Activated CD8-positive, alpha-beta T cell treated with anti-CD3 and anti-CD28 coated beads, Interleukin-2, amount 10 ng/mL, durations not matched to agents 7 days and 5 days (primary cell): ENCODE measurements around the gene CDC42SE1. TPM values are rescaled to one million over a fixed set of nuclear protein-coding genes. Genes with fewer than 3 reads are reported as not detected.
A peak's percentile ranks its signal among the peaks of the same experiment; 100 is the strongest.

Experiments
- ATAC-seq: fragments of 150-1000 bp; cut with Tn5 transposase; one replicate; pipeline ENCODE4 v1.10.0; 2021; ENCODE audit warnings: moderate library complexity
- CTCF ChIA-PET: fragments of 350-600 bp; sonication (Branson Sonifier 250); formaldehyde crosslinking; loops from one replicate; lab custom pipeline; 2021; ENCODE audit warnings: antibody characterized with exemption; lab: Charles Lee
- POLR2A ChIA-PET: fragments of 350-600 bp; sonication (Branson Sonifier 250); formaldehyde crosslinking; loops from one replicate; lab custom pipeline; 2021; ENCODE audit warnings: antibody characterized with exemption; lab: Charles Lee
- DNase-seq: peaks from one replicate; pipeline ENCODE4 v3.0.0-alpha.2; 2020
- H3K27ac Mint-ChIP-seq: one replicate; pipeline ENCODE4 v1.8.0; 2021; ENCODE audit warnings: mild to moderate bottlenecking, mixed read lengths
- H3K27me3 Mint-ChIP-seq: one replicate; pipeline ENCODE4 v1.8.0; 2021; ENCODE audit warnings: low read depth, mixed read lengths
- H3K36me3 Mint-ChIP-seq: one replicate; pipeline ENCODE4 v1.8.0; 2021; ENCODE audit warnings: low read depth, mixed read lengths
- H3K4me1 Mint-ChIP-seq: one replicate; pipeline ENCODE4 v1.8.0; 2021; ENCODE audit warnings: low read depth, mixed read lengths
- H3K4me3 Mint-ChIP-seq: one replicate; pipeline ENCODE4 v1.8.0; 2021; ENCODE audit warnings: mild to moderate bottlenecking, mixed read lengths
- H3K9me3 Mint-ChIP-seq: one replicate; pipeline ENCODE4 v1.8.0; 2022; ENCODE audit warnings: mixed read lengths; ENCODE audit not compliant: insufficient read depth
- total RNA-seq, 2 experiments: library from RNA; stranded (reverse); gene quantifications; one replicate each; pipeline ENCODE4 v1.2.3, GENCODE V29; 2021

CDC42SE1 gene
- total RNA-seq, 2 experiments from 2014 or later: 238 to 245 TPM

DNA sequence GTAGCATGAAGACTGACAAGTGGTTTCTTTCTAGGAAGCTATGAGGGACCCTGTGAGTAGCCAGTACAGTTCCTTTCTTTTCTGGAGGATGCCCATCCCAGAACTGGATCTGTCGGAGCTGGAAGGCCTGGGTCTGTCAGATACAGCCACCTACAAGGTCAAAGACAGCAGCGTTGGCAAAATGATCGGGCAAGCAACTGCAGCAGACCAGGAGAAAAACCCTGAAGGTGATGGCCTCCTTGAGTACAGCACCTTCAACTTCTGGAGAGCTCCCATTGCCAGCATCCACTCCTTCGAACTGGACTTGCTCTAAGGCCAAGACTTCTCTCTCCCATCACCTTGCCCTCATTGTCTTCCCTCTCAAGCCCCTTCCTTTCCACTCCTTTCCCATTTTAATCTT lies 7.8 kb upstream of the CDC42SE1 start:
- ATAC-seq: no peak
- Mint-ChIP-seq H3K27me3 (no peaks in the 10 kb centered on the region), H3K4me3 (no peak overlapping the region), H3K27ac (no peak overlapping the region), H3K4me1 (peaks cover 29% of the 10 kb centered on the region), H3K36me3 (peaks cover 30% of the 10 kb centered on the region), H3K9me3 (no peaks in the 10 kb centered on the region)
- no peak for DNase-seq
- ChIA-PET CTCF (interaction anchor here (1.6 kb wide), 1 partner anchor 9 kb away, joined by 14 read pairs; the partner anchor contains the start of genes CDC42SE1 and MLLT11), POLR2A (interaction anchor here (0.7 to 3.5 kb wide), 4 partner anchors 8 to 489 kb away, joined by 3 to 13 read pairs (median 4); partner anchors contain the start of gene CDC42SE1)

DNA sequence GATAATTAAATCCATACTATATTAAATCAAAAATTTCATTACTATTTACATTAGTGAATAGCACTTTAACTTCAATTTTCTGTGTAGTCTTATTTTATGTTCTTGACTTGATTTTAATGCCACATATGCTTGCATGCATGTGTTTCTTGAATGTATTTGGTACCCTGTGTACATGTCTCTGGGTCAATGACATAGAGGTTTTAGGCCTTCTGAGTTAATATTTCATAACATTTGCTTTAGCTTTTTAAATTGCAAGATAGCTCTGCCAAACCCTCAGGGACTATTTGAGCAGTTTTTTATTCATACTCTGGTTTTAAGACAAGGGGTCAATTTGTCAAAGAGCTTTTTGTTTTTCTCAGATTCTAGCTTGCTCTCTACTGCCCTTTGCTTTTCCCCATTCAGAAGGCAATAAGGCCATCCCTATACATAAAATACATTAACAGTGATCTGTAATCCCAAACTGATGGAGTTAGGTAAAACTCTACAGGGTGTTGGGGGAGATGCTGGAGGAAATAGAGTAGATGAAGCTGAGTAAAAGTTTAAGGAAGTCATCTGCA lies 5.7 kb upstream of the CDC42SE1 start:
- ATAC-seq (no peak), DNase-seq (no peak)
- no peak overlapping the region for H3K27ac Mint-ChIP-seq
- no peaks in the 10 kb centered on the region for H3K27me3 Mint-ChIP-seq
- H3K36me3 Mint-ChIP-seq: peaks cover 26% of the 10 kb centered on the region
- H3K4me3 Mint-ChIP-seq: no peak overlapping the region
- peaks cover 41% of the 10 kb centered on the region for H3K4me1 Mint-ChIP-seq
- ChIA-PET POLR2A (interaction anchor here (0.9 to 3.5 kb wide), 2 partner anchors 8 to 92 kb away, joined by 3 to 13 read pairs; no protein-coding TSS in a partner anchor), CTCF (interaction anchor here (0.7 to 1.5 kb wide), 5 partner anchors 34 to 187 kb away, joined by 3 to 6 read pairs (median 4); partner anchors contain the start of gene TNFAIP8L2)
- H3K9me3 Mint-ChIP-seq: no peaks in the 10 kb centered on the region

DNA sequence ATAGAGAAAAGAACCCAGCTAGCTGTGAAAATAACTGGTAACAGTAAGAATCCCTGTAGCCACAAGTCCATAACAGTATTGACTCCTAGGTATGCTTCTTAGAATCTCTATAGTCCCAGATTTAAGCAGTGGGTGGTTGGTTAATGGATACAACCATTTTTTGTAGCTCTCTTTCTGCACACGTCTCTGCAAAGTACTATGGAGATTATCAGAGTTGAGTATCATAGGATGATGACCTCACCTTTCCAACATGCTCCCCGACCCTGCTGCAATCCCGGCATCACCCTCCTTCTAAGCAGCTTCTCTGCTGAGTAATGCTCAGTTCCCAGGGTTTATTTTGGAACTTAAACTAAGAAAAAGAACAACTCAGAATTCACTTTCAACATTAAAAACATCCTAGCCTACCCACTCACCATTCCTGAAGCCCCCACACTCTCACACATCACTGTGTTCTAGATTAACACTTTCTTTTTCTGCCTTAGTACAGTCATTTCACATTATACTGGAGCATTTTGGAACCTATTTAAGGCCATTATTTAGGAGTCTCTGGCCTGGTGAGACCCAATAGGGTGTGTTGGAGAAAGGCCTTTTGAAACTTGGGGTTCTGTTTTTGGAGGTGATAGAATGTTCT lies 3.4 kb upstream of the CDC42SE1 start:
- Mint-ChIP-seq H3K4me3 (no peak overlapping the region), H3K27me3 (no peaks in the 10 kb centered on the region), H3K27ac (no peak overlapping the region), H3K9me3 (no peaks in the 10 kb centered on the region), H3K36me3 (peaks cover 32% of the 10 kb centered on the region), H3K4me1 (peaks cover 36% of the 10 kb centered on the region)
- ATAC-seq (no peak), DNase-seq (no peak)
- POLR2A ChIA-PET: interaction anchor here (0.6 to 5.8 kb wide), 4 partner anchors 8 to 198 kb away, joined by 3 to 51 read pairs (median 4); partner anchors contain the start of gene GABPB2
- CTCF ChIA-PET: interaction anchor here (1.6 to 6.7 kb wide), 7 partner anchors 9 to 94 kb away, joined by 3 to 77 read pairs (median 8); partner anchors contain the start of genes C1orf56, GABPB2, MINDY1 and TNFAIP8L2

DNA sequence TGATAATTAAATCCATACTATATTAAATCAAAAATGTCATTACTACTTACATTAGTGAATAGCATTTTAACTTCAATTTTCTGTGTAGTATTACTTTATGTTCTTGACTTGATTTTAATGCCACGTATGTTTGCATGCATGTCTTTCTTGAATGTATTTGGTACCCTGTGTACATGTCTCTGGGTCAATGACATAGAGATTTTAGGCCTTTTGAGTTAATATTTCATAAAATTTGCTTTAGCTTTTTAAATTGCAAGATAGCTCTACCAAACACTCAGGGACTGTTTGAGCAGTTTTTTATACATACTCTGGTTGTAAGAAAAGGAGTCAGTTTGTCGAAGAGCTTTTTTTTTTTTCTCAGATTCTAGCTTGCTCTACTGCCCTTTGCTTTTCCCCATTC lies 2.3 kb upstream of the CDC42SE1 start:
- H3K27me3 Mint-ChIP-seq: no peaks in the 10 kb centered on the region
- DNase-seq (no peak), ATAC-seq (no peak)
- ChIA-PET POLR2A (interaction anchor here (1.1 to 5.8 kb wide), 3 partner anchors 9 to 96 kb away, joined by 3 to 51 read pairs (median 3); partner anchors contain the start of gene GABPB2), CTCF (interaction anchor here (0.9 to 6.7 kb wide), 12 partner anchors 8 to 95 kb away, joined by 3 to 77 read pairs (median 7); partner anchors contain the start of genes C1orf56, GABPB2, MINDY1 and TNFAIP8L2)
- H3K4me1 Mint-ChIP-seq: peaks cover 38% of the 10 kb centered on the region
- no peak overlapping the region for H3K27ac Mint-ChIP-seq
- H3K4me3 Mint-ChIP-seq: no peak overlapping the region
- H3K9me3 Mint-ChIP-seq: no peaks in the 10 kb centered on the region
- H3K36me3 Mint-ChIP-seq: peaks cover 37% of the 10 kb centered on the region

DNA sequence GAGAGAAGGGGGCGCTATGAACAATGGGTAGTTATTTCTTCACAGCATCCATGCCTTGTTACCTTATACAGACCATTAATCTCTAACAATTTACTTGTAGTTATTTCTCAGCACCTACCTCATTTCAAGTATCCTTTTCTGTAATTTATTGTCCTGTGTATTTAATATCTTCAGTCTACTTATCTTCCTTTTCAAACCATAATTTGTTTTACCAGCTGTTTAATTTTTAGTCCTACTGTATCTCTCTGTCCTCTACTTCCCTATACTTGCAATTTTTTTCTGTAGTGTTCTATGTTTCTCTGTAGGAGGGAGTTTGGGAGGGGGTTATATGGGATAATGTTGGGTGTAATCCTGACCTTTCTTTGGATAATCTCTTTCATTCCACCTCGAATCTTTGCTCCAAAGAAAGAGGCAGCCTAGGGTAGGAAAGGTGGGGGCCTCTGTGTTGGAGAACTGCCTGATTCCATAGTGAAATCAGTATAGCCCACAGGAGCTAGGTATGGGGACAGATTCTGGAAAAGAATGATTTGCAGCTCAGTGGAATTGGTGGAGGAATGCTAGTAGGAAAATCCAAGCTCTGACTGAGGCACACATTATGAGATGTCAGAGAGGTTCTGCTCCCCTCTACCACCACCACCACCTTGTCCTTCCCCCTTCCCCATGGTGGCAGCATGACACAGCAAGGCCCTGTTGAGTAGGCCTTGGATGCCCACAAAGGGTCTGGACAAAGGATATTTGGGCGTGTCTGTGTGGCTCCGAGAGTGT lies 1.4 kb upstream of the CDC42SE1 start:
- H3K4me1 Mint-ChIP-seq: peaks cover 47% of the 10 kb centered on the region
- peak overlapping the region; percentile 94 for H3K4me3 Mint-ChIP-seq
- POLR2A ChIA-PET: interaction anchor here (4.5 to 5.8 kb wide), 2 partner anchors 10 to 14 kb away, joined by 32 to 51 read pairs; partner anchors contain the start of genes C1orf56 and GABPB2
- peaks cover 46% of the 10 kb centered on the region for H3K36me3 Mint-ChIP-seq
- no peak for DNase-seq
- peak overlapping the region; percentile 96 for H3K27ac Mint-ChIP-seq
- H3K9me3 Mint-ChIP-seq: no peaks in the 10 kb centered on the region
- CTCF ChIA-PET: interaction anchor here (0.8 to 6.7 kb wide), 12 partner anchors 9 to 96 kb away, joined by 3 to 77 read pairs (median 8); partner anchors contain the start of genes C1orf56, GABPB2, MINDY1 and TNFAIP8L2
- ATAC-seq: no peak
- no peaks in the 10 kb centered on the region for H3K27me3 Mint-ChIP-seq

DNA sequence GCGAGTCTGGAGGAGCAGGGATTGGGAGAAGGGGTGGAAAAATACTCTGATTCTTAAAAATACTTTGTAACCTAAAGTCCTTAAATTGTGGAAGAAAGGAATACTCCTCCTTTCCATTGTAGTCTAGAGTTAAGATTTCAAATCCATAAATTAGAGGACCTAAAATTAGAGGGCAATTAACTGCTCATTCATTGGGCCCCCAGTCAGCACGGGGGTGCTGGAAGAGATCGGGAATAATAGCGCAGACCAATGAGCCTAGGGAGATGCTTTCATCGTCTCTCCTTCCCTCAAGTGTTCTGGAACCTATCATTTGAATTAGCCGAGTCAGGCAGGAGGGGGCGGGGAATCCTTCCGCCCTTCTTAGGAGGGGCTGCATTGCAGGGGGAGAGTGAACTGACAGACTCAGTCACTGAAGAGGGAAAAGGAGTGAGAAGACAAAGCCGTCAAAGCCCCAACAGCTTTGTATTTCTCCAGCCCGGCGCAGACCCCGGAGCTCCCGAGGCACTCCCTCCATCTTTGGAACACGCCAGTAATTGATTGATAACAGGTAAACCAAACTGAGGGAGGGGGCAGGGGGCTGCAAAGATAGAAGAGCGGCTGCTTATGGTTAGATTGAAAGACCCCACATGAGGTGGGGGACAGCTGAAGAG lies 710 bp upstream of the CDC42SE1 start, which contains the start of gene MLLT11:
Gene MLLT11, plus strand, starts transcription at position 391 of the 650 bp plus-strand sequence. CDS start 6,828 bp downstream, outside the sequence.
- H3K36me3 Mint-ChIP-seq: peaks cover 50% of the 10 kb centered on the region
- peak within 1 kb of the TSS; percentile 96 for H3K27ac Mint-ChIP-seq
- no peaks in the 10 kb centered on the region for H3K9me3 Mint-ChIP-seq
- H3K4me1 Mint-ChIP-seq: peaks cover 52% of the 10 kb centered on the region
- no peaks in the 10 kb centered on the region for H3K27me3 Mint-ChIP-seq
- peak; percentile 58 for DNase-seq
- peak within 1 kb of the TSS; percentile 94 for H3K4me3 Mint-ChIP-seq
- ChIA-PET CTCF (interaction anchor here (0.8 to 6.7 kb wide), 13 partner anchors 8 to 99 kb away, joined by 3 to 77 read pairs (median 7); partner anchors contain the start of genes C1orf56, GABPB2 and MINDY1), POLR2A (interaction anchor here (0.7 to 5.8 kb wide), 7 partner anchors 8 to 106 kb away, joined by 3 to 51 read pairs (median 4); partner anchors contain the start of genes C1orf56, GABPB2 and TNFAIP8L2)
- ATAC-seq: no peak

DNA sequence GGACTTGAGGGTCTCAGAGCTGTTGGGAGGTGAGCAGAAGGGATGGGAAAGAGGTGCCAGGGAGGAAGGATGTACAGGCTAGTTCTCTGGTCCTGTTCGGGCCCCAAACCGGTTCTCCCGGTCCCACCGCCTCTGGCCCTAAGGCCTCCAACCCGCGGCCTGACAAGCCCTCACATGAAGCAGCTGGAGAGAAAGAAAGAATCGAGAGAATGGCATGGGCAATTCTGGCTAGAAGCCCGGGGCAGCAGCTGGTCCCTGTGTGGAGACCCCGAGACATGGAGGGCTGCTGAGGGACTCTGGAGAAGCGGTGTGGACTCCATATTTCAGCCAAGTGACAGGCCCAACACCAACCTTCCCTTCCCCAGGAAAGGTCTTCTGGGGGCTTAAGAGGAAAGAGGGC lies 730 bp downstream of the CDC42SE1 start:
- peaks cover 59% of the 10 kb centered on the region for H3K36me3 Mint-ChIP-seq
- H3K27ac Mint-ChIP-seq: peak overlapping the region; percentile 96
- peak; percentile 44 for DNase-seq
- H3K27me3 Mint-ChIP-seq: no peaks in the 10 kb centered on the region
- no peak for ATAC-seq
- H3K4me3 Mint-ChIP-seq: peak overlapping the region; percentile 94
- H3K4me1 Mint-ChIP-seq: peaks cover 57% of the 10 kb centered on the region
- CTCF ChIA-PET: interaction anchor here (0.6 to 6.7 kb wide), 11 partner anchors 9 to 101 kb away, joined by 3 to 77 read pairs (median 9); partner anchors contain the start of genes C1orf56, GABPB2, MINDY1 and TNFAIP8L2
- H3K9me3 Mint-ChIP-seq: no peaks in the 10 kb centered on the region
- POLR2A ChIA-PET: interaction anchor here (0.6 to 5.8 kb wide), 11 partner anchors 9 to 223 kb away, joined by 3 to 51 read pairs (median 5); partner anchors contain the start of genes C1orf56, GABPB2, PIP5K1A and TNFAIP8L2

DNA sequence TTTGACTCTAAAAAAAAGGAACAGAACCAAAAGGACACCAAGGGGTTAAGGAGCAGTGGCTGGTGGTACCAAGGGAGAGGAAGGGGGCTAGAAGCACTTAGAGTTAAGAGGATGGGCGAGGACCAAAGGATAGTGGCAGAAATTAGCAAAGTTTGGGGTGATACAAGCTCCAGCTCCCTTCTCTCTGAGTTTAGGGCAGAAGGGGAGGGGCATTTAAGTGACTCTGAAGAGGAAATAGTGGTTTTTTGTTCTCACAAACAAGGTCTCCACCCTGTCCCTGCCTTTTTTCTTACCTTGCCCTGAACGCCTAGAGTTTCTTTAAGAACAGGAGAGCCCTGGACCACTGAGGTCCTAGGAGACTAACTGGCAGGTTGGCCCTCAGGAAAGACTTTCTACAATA lies 3.3 kb downstream of the CDC42SE1 start:
- CTCF ChIA-PET: interaction anchor here (0.6 to 4.7 kb wide), 6 partner anchors 9 to 78 kb away, joined by 3 to 20 read pairs (median 8); partner anchors contain the start of genes GABPB2 and MINDY1
- Mint-ChIP-seq H3K27ac (peak overlapping the region; percentile 96), H3K36me3 (peaks cover 81% of the 10 kb centered on the region), H3K4me3 (peak overlapping the region; percentile 94), H3K4me1 (peaks cover 54% of the 10 kb centered on the region), H3K27me3 (no peaks in the 10 kb centered on the region), H3K9me3 (no peaks in the 10 kb centered on the region)
- DNase-seq (peak; percentile 57), ATAC-seq (peak; percentile 32)
- POLR2A ChIA-PET: interaction anchor here (1.0 to 4.5 kb wide), 4 partner anchors 9 to 75 kb away, joined by 3 to 32 read pairs (median 8); partner anchors contain the start of genes C1orf56 and GABPB2

DNA sequence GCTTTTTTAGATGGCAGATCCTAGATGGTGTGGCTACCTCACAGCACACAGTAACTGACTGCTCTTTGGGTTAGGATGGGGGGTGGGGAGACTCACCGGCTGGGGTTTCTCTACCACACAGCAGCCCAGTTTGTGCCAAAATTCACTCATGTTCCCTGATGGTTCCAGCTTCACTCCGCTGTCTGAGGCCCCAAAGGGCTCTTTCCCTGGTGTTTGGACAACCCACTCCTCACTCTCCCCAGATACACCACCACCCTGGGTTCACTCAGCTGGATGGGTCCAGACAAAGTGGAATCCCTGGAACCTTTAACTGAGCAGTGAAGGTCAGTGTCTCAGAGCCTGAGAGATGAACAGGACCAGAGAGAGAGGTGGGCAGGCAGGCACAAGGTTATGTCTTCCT lies 3.8 kb downstream of the CDC42SE1 start:
- H3K27me3 Mint-ChIP-seq: no peaks in the 10 kb centered on the region
- no peak for DNase-seq
- no peaks in the 10 kb centered on the region for H3K9me3 Mint-ChIP-seq
- peak overlapping the region; percentile 96 for H3K27ac Mint-ChIP-seq
- ATAC-seq: no peak
- CTCF ChIA-PET: interaction anchor here (1.0 to 4.7 kb wide), 5 partner anchors 8 to 60 kb away, joined by 4 to 20 read pairs (median 10); partner anchors contain the start of genes GABPB2 and MINDY1
- H3K4me1 Mint-ChIP-seq: peaks cover 48% of the 10 kb centered on the region
- POLR2A ChIA-PET: interaction anchor here (1.0 to 1.6 kb wide), 2 partner anchors 15 to 74 kb away, joined by 3 to 4 read pairs; partner anchors contain the start of gene GABPB2
- H3K36me3 Mint-ChIP-seq: peaks cover 86% of the 10 kb centered on the region
- H3K4me3 Mint-ChIP-seq: peak overlapping the region; percentile 94
